GM12865 (cell line): ENCODE results near the gene MSMP.

Experiments used
- DNase-seq: peaks from one replicate; pipeline ENCODE4 v3.0.0; 2010; ENCODE audit warnings: low read depth
- H3K4me3 ChIP-seq: 2 replicates; pipeline ENCODE4 v1.5.1; 2011; ENCODE audit warnings: mild to moderate bottlenecking, low read depth, low read length, control low read depth
- TF ChIP-seq, protein P1 (sequence below): IDR thresholded peaks from 2 replicates; pipeline ENCODE4 v1.5.1; 2011; ENCODE audit warnings: low read length, control low read depth, low read depth, inconsistent platforms; ENCODE audit not compliant: insufficient read depth; ENCODE audit errors: missing control alignments

Gene MSMP

GRCh38 chr9:35731415-35732184 lies 22.5 kb downstream of the MSMP start:
- no peak for DNase-seq
- TF ChIP-seq, protein P1, sequence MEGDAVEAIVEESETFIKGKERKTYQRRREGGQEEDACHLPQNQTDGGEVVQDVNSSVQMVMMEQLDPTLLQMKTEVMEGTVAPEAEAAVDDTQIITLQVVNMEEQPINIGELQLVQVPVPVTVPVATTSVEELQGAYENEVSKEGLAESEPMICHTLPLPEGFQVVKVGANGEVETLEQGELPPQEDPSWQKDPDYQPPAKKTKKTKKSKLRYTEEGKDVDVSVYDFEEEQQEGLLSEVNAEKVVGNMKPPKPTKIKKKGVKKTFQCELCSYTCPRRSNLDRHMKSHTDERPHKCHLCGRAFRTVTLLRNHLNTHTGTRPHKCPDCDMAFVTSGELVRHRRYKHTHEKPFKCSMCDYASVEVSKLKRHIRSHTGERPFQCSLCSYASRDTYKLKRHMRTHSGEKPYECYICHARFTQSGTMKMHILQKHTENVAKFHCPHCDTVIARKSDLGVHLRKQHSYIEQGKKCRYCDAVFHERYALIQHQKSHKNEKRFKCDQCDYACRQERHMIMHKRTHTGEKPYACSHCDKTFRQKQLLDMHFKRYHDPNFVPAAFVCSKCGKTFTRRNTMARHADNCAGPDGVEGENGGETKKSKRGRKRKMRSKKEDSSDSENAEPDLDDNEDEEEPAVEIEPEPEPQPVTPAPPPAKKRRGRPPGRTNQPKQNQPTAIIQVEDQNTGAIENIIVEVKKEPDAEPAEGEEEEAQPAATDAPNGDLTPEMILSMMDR = no peak
- peak overlapping the region; percentile 67 for H3K4me3 ChIP-seq

GRCh38 chr9:35730486-35730854 lies 23.6 kb downstream of the MSMP start:
- H3K4me3 ChIP-seq = peak overlapping the region; percentile 67
- TF ChIP-seq, protein P1 = no peak
- DNase-seq = no peak

- peak overlapping the region; percentile 67 for H3K4me3 ChIP-seq
- TF ChIP-seq, protein P1 = peak; percentile 49
- DNase-seq = peak; percentile 61
These were observed 24.2 kb downstream of the MSMP start for GRCh38 chr9:35729700-35730485.

DNA sequence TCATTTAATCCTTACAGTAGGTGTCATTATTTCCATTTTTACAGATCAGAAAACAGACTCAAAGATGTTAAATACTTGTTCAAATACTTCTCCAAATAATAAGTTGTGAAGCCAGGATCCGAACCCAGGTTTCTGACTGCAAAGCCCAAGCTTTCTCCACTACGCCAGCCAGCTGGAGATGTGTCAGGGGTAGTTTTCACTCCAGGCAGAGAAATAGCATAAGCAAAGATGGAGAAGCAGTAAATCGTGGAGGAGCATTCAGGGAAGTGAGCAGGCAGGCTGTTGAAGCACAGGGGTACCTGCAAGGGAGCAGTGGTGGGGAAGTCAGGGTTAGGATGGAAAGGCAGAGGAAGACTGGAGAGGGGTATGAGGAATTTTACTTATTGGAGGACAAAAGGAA lies 25.0 kb downstream of the MSMP start:
- TF ChIP-seq, protein P1 = no peak
- peak; percentile 16 for DNase-seq
- H3K4me3 ChIP-seq = peak overlapping the region; percentile 67

DNA sequence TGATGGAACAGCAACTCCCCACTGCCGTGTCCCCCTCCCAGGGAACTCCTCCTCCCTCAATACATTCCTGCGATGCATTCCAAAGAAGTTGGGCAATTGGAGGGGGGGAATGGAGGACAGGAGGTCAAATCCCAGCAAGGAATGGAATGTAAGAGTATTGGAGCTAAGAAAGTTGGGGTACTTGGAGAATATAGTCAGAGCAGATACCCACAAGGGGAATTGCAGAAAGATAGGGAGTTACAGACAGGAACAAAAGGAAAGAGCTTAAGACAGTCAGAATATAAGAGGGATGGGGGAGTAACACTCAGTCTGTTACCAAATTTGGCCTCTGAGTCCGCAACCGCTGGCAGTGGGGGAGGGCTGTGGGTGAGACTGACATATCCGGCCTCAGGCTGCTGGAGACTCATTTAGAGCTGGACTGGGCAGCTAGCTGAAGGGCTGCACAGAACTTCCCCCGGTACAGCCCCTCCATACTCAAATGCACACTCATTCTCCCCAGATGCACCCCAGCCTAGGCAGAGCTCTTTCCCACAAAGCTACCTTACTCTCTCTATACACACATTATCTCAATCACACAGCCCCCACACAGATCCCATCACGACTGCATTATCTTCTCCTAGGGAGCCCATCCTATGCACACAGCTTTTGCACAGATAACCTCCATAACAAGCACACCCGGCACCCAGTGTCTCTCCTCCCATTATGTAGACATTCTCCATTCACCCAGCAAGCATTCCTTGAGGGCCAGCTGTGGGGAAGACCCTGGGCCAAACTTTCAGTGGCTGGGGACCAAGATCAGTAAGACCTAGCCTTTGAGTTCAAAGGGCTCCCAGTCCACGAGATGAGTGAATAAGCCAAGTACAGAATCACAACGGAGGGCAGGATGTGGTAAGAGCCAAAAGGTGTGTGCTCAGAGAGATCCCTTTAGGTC lies 25.8 kb downstream of the MSMP start:
- TF ChIP-seq, protein P1 = no peak
- H3K4me3 ChIP-seq = peak overlapping the region; percentile 67
- peak; percentile 87 for DNase-seq

DNA sequence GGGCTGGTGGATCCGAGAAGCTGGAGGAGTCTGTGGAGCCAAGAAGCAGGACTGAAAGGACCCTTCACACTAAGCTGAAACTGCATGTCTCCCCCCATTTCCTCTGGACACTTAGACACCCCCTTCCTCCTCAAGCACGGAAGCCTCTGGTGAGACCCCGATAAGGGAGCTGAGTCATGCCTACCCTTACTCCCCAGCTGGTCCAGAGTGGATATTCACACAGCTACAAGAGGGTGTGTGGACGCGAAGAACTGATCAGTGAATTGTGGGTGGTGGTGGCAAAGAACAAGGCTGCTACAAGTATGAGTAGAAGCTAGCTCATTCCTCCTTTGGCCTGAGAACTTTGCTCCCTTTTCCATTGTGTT lies 26.4 kb downstream of the MSMP start:
- TF ChIP-seq, protein P1 = no peak
- peak; percentile 18 for DNase-seq
- peak overlapping the region; percentile 67 for H3K4me3 ChIP-seq
